Neural progenitor cell (in vitro differentiated cells): ENCODE data around the gene MYO18B.

Experiments used
- EZH2 ChIP-seq: fragments of 200-600 bp; sonication (generic); IDR thresholded peaks from 2 replicates; pipeline ENCODE4 v1.6.1; 2017; ENCODE audit warnings: antibody characterized with exemption, mild to moderate bottlenecking, moderate library complexity
- EZH2phosphoT487 ChIP-seq: fragments of 200-600 bp; sonication (generic); IDR thresholded peaks from 2 replicates; pipeline ENCODE4 v1.6.1; 2017; ENCODE audit warnings: antibody characterized with exemption
- TF ChIP-seq, protein P1 (sequence below): fragments of 200-600 bp; sonication (generic); IDR thresholded peaks from 2 replicates; pipeline ENCODE4 v1.5.1; 2017; ENCODE audit warnings: antibody characterized with exemption, mild to moderate bottlenecking

DNA sequence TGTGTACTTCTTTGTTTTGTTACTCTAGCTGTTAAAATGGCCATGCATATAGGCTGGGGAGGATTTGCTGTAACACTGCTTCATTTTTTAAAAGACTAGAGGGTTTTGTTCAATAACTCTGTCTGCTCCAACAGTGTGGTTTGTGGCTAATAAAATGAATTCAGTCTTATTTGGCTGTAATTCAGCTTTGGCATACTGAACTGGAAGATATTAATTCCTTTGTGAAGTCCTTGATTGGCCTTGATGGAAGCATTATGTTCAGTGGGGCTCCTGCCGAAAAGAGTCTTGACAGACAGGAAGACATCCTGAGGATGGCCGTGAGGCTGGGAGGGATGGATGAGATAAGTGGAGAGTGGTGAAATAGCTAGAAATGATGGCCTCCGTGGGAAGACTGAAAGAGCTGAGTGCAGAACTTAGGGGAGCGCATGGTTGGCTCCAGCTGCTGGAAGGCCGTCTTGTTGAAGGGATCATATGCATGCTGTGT lies 44.8 kb upstream of the MYO18B start:
- TF ChIP-seq, protein P1, sequence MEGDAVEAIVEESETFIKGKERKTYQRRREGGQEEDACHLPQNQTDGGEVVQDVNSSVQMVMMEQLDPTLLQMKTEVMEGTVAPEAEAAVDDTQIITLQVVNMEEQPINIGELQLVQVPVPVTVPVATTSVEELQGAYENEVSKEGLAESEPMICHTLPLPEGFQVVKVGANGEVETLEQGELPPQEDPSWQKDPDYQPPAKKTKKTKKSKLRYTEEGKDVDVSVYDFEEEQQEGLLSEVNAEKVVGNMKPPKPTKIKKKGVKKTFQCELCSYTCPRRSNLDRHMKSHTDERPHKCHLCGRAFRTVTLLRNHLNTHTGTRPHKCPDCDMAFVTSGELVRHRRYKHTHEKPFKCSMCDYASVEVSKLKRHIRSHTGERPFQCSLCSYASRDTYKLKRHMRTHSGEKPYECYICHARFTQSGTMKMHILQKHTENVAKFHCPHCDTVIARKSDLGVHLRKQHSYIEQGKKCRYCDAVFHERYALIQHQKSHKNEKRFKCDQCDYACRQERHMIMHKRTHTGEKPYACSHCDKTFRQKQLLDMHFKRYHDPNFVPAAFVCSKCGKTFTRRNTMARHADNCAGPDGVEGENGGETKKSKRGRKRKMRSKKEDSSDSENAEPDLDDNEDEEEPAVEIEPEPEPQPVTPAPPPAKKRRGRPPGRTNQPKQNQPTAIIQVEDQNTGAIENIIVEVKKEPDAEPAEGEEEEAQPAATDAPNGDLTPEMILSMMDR, result no peak
- TF ChIP-seq EZH2 (no peak), EZH2phosphoT487 (no peak)
